Colonic mucosa (tissue), 4 donors: ENCODE measurements around the gene RARB. TPM values are rescaled to one million over a fixed set of nuclear protein-coding genes. Genes with fewer than 3 reads are reported as not detected.
A peak's percentile ranks its signal among the peaks of the same experiment; 100 is the strongest.

Experiments
- DNase-seq: peaks from one replicate; pipeline ENCODE4 v3.0.0-alpha.2; 2020
- H3K27ac ChIP-seq: fragments of 200-600 bp; one replicate; pipeline ENCODE4 v1.8.0; 2021
- H3K27me3 ChIP-seq: fragments of 200-600 bp; one replicate; pipeline ENCODE4 v1.8.0; 2021
- H3K36me3 ChIP-seq: fragments of 200-600 bp; one replicate; pipeline ENCODE4 v1.8.0; 2021
- H3K4me1 ChIP-seq: fragments of 200-600 bp; one replicate; pipeline ENCODE4 v1.8.0; 2021; ENCODE audit warnings: mild to moderate bottlenecking
- H3K4me3 ChIP-seq: fragments of 200-600 bp; one replicate; pipeline ENCODE4 v1.8.0; 2021
- H3K9ac ChIP-seq, 2 donors: one replicate each; pipeline ENCODE4 v1.7.0; 2013; ENCODE audit warnings: control low read depth in 2 of 2, low read depth in 2 of 2, low read length in 2 of 2
- H3K9me3 ChIP-seq: fragments of 200-600 bp; one replicate; pipeline ENCODE4 v1.8.0; 2021
- intact Hi-C: fragments of 100-400 bp; cut with DNase I; formaldehyde crosslinking; loops from one replicate; pipeline ENCODE4 v1.14.1; 2022
- total RNA-seq, 2 donors: library from RNA; stranded (reverse); fragmentation: NEBNext Ultra II Directional in 1 of 2; extraction: Animal tissue kit (Norgen Biotek cat#: 25700) in 1 of 2; gene quantifications; one replicate each; pipeline ENCODE4 v1.2.1, GENCODE V29; 2021
- TF ChIP-seq, protein P1 (sequence below): fragments of 200-600 bp; IDR thresholded peaks from one replicate; pipeline ENCODE4 v1.8.0; 2022; ENCODE audit warnings: antibody characterized with exemption, mild to moderate bottlenecking
- donor health status: healthy.
- donor health status: DM: no; HTN: no; CAD: no.
- donor health status: DM: no; HTN: no; CAD: no.

Gene RARB
- under 1 TPM; 0.54 to 0.74 TPM for total RNA-seq

DNA sequence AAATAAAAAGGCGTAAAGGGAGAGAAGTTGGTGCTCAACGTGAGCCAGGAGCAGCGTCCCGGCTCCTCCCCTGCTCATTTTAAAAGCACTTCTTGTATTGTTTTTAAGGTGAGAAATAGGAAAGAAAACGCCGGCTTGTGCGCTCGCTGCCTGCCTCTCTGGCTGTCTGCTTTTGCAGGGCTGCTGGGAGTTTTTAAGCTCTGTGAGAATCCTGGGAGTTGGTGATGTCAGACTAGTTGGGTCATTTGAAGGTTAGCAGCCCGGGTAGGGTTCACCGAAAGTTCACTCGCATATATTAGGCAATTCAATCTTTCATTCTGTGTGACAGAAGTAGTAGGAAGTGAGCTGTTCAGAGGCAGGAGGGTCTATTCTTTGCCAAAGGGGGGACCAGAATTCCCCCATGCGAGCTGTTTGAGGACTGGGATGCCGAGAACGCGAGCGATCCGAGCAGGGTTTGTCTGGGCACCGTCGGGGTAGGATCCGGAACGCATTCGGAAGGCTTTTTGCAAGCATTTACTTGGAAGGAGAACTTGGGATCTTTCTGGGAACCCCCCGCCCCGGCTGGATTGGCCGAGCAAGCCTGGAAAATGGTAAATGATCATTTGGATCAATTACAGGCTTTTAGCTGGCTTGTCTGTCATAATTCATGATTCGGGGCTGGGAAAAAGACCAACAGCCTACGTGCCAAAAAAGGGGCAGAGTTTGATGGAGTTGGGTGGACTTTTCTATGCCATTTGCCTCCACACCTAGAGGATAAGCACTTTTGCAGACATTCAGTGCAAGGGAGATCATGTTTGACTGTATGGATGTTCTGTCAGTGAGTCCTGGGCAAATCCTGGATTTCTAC is at the start of gene RARB:
Gene RARB (plus strand): TSS at position 322 of the 847 bp plus-strand sequence. CDS start 469 bp downstream, at position 791.
- H3K9me3 ChIP-seq = no peaks in the 10 kb centered on the region
- intact Hi-C loops = no loop called here
- no peaks in the 10 kb centered on the region for H3K27me3 ChIP-seq
- no peaks in the 10 kb centered on the region for H3K36me3 ChIP-seq
- DNase-seq = peak; percentile 57
- peak within 1 kb of the TSS; percentile 29 for H3K4me3 ChIP-seq
- TF ChIP-seq, protein P1, sequence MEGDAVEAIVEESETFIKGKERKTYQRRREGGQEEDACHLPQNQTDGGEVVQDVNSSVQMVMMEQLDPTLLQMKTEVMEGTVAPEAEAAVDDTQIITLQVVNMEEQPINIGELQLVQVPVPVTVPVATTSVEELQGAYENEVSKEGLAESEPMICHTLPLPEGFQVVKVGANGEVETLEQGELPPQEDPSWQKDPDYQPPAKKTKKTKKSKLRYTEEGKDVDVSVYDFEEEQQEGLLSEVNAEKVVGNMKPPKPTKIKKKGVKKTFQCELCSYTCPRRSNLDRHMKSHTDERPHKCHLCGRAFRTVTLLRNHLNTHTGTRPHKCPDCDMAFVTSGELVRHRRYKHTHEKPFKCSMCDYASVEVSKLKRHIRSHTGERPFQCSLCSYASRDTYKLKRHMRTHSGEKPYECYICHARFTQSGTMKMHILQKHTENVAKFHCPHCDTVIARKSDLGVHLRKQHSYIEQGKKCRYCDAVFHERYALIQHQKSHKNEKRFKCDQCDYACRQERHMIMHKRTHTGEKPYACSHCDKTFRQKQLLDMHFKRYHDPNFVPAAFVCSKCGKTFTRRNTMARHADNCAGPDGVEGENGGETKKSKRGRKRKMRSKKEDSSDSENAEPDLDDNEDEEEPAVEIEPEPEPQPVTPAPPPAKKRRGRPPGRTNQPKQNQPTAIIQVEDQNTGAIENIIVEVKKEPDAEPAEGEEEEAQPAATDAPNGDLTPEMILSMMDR = no peak
- peak within 1 kb of the TSS; percentile 39 for H3K27ac ChIP-seq
- H3K4me1 ChIP-seq = no peaks in the 10 kb centered on the region
- H3K9ac ChIP-seq = peak within 1 kb of the TSS; percentile 58 to 59

GRCh38 chr3:25378786-25379311 is 49.2 kb upstream of the RARB start:
- H3K27ac ChIP-seq = no peak overlapping the region

GRCh38 chr3:25380222-25380739 is 47.8 kb upstream of the RARB start:
- DNase-seq = no peak

More at GRCh38 chr3:25378786-25379311, 49.2 kb upstream of the RARB start:
- Histone ChIP-seq H3K9me3 (no peaks in the 10 kb centered on the region), H3K9ac (no peak overlapping the region), H3K4me1 (no peaks in the 10 kb centered on the region), H3K4me3 (no peak overlapping the region), H3K36me3 (no peaks in the 10 kb centered on the region), H3K27me3 (no peaks in the 10 kb centered on the region)
- TF ChIP-seq, protein P1 = no peak
- intact Hi-C loops = no loop called here
- no peak for DNase-seq

DNA sequence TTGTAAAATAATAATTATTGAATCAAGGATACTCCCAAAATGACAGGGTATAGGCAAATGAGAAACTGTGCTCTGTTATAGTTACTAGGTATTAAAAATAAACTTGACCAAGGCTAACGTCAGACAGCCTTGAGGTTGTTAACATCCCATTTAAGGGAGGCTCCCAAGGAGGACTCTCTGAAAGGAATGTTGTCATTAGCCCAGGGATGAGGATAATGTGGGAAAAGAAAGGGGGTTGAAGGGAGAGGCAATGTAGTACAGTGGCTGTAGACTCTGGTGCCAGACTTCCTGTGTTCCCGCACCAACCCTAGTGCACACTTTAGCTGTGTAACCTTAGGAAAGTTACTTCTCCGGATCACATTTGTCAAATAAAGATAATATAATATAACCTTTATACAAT is 47.0 kb upstream of the RARB start:
- Histone ChIP-seq H3K9ac (no peak overlapping the region), H3K27ac (no peak overlapping the region), H3K9me3 (no peaks in the 10 kb centered on the region), H3K4me1 (no peaks in the 10 kb centered on the region), H3K4me3 (no peak overlapping the region), H3K27me3 (no peaks in the 10 kb centered on the region), H3K36me3 (no peaks in the 10 kb centered on the region)
- TF ChIP-seq, protein P1 = no peak
- intact Hi-C loops = no loop called here
- DNase-seq = no peak

More at GRCh38 chr3:25380222-25380739, 47.8 kb upstream of the RARB start:
- Histone ChIP-seq H3K4me1 (no peaks in the 10 kb centered on the region), H3K36me3 (no peaks in the 10 kb centered on the region), H3K27ac (no peak overlapping the region), H3K9me3 (no peaks in the 10 kb centered on the region), H3K4me3 (no peak overlapping the region), H3K9ac (no peak overlapping the region), H3K27me3 (no peaks in the 10 kb centered on the region)
- TF ChIP-seq, protein P1 = no peak
- intact Hi-C loops = no loop called here

DNA sequence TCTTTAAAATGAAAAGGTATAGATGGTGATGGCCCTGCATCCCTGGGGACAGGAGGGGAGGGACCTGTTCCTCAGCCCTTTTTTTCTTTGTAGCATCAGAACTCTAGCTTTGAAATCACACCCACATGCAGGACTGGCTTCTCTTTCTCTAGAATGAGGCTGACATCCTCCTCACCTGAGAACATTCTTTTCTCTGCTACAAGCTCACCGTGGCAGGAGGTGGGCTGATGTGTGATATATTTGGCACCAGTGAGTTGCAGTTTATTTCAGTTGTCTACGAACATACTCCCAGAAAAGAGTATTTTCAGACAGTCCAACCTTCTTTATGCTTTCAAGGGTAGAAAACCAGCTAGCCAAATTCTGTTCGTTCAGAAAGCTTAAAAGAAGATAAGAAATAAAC is 43.6 kb upstream of the RARB start:
- Histone ChIP-seq H3K4me1 (no peaks in the 10 kb centered on the region), H3K36me3 (no peaks in the 10 kb centered on the region), H3K9me3 (no peaks in the 10 kb centered on the region), H3K27me3 (no peaks in the 10 kb centered on the region), H3K4me3 (no peak overlapping the region), H3K9ac (no peak overlapping the region), H3K27ac (no peak overlapping the region)
- no peak for DNase-seq
- TF ChIP-seq, protein P1 = no peak
- intact Hi-C loops = no loop called here
